Activated CD8-positive, alpha-beta memory T cell treated with anti-CD3 and anti-CD28 coated beads, Interleukin-2, amount 50 U/mL, for 4 hours (primary cell): ENCODE results near the gene HACE1.
"Not testable (repeated sequence)": the region's sequence is repeated elsewhere in the genome, so short reads cannot be mapped to it uniquely, and the experiment has no call there.

Experiments used
- DNase-seq: peaks from one replicate; pipeline ENCODE4 v3.0.0-alpha.2; 2020

The HACE1 gene

GRCh38 chr6:104829183-104829958, 30.3 kb downstream of the HACE1 start:
- no peak for DNase-seq

GRCh38 chr6:104828478-104828877, 31.2 kb downstream of the HACE1 start:
- DNase-seq = no peak

GRCh38 chr6:104820820-104821219, 38.9 kb downstream of the HACE1 start:
- DNase-seq = not testable (repeated sequence)

GRCh38 chr6:104816125-104816524, 43.6 kb downstream of the HACE1 start:
- no peak for DNase-seq

GRCh38 chr6:104814743-104815142, 45.0 kb downstream of the HACE1 start:
- DNase-seq = no peak

GRCh38 chr6:104813552-104813951, 46.2 kb downstream of the HACE1 start:
- DNase-seq = no peak

GRCh38 chr6:104809116-104809515, 50.6 kb downstream of the HACE1 start:
- no peak for DNase-seq

GRCh38 chr6:104805335-104805734, 54.4 kb downstream of the HACE1 start:
- not testable (repeated sequence) for DNase-seq

- DNase-seq = no peak
Observed at GRCh38 chr6:104799134-104799657, 60.5 kb downstream of the HACE1 start.

GRCh38 chr6:104796031-104796785, 63.5 kb downstream of the HACE1 start:
- no peak for DNase-seq

- DNase-seq = no peak
Observed at GRCh38 chr6:104795363-104795762, 64.4 kb downstream of the HACE1 start.

- no peak for DNase-seq
Observed at GRCh38 chr6:104789770-104790190, 69.9 kb downstream of the HACE1 start.

GRCh38 chr6:104788400-104788799, 71.3 kb downstream of the HACE1 start:
- no peak for DNase-seq

- no peak for DNase-seq
Observed at GRCh38 chr6:104787305-104787704, 72.4 kb downstream of the HACE1 start.

GRCh38 chr6:104784884-104785283, 74.8 kb downstream of the HACE1 start:
- DNase-seq = no peak

GRCh38 chr6:104771258-104771832, 88.4 kb downstream of the HACE1 start:
- DNase-seq = no peak

GRCh38 chr6:104768906-104769305, 90.8 kb downstream of the HACE1 start:
- DNase-seq = no peak

GRCh38 chr6:104766595-104766994, 93.1 kb downstream of the HACE1 start:
- DNase-seq = no peak

GRCh38 chr6:104754788-104755409, 104.8 kb downstream of the HACE1 start:
- DNase-seq = no peak

GRCh38 chr6:104753251-104753650, 106.5 kb downstream of the HACE1 start:
- DNase-seq = no peak

GRCh38 chr6:104750449-104750848, 109.3 kb downstream of the HACE1 start:
- DNase-seq = no peak

- DNase-seq = not testable (repeated sequence)
Observed at GRCh38 chr6:104739124-104739523, 120.6 kb downstream of the HACE1 start.

GRCh38 chr6:104737567-104737966, 122.2 kb downstream of the HACE1 start:
- not testable (repeated sequence) for DNase-seq
